GM21723 (cell line): ENCODE measurements around the gene PLSCR1.
"Not testable (repeated sequence)": the region's sequence is repeated elsewhere in the genome, so short reads cannot be mapped to it uniquely, and the experiment has no call there.

Source experiments
- ATAC-seq: cut with Tn5 transposase; IDR thresholded peaks from one replicate; pipeline ENCODE4 v1.9.1; 2021; ENCODE audit warnings: mild to moderate bottlenecking, moderate library complexity; ENCODE audit not compliant: unreplicated experiment

PLSCR1 gene

DNA sequence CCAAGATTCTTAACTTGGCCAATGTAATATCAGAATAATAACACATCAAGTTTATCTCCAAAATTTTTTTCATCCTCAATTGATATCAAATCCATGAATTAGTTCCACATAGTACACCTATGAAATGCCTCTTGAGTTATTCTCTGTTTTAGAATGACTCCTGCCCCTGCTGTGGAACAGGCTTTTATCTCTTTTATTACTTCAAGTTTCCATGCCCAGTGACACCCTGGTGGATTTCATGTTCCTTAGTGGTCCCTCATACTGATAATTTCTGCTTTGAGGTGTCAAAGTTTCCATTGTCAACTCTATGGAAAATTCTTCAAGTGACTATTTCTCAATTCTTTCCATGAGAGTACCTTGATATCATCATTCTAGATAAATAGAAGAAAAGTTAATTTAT is 24.6 kb downstream of the PLSCR1 start:
- ATAC-seq = no peak

DNA sequence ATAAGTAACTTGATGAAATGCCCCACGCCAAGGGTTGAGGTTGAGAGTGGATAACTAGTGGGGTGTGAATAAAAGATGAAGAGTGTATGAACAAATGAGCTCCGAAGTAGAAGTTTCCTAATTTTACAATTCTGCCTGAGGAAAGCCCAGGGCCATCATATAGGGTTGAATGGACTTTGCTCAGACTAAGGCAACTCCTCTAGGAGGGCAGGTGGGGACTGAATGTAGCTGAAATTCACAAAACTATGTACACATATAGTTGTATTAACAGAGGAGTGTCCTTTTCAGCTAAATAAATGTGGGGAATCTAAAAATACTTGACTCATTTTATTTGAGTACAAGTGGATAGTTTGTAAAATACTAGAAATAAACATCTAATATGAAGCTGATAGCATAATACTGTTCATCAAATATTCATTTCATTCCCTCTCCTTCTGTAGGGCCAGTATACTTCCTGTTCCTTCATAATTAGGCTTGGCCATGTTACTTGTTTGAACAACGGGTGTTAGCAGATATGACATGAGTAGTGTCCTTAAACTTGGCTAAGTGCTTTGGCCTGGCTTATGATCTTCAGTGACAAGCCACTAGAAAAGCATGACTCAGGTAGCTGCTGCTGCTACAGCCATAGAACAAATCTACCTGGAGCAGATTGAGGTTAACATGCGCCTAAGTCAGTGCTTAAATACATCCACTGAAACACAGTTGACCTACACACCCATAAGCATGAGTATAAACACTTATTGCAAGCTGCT is 26.5 kb downstream of the PLSCR1 start:
- ATAC-seq = no peak

DNA sequence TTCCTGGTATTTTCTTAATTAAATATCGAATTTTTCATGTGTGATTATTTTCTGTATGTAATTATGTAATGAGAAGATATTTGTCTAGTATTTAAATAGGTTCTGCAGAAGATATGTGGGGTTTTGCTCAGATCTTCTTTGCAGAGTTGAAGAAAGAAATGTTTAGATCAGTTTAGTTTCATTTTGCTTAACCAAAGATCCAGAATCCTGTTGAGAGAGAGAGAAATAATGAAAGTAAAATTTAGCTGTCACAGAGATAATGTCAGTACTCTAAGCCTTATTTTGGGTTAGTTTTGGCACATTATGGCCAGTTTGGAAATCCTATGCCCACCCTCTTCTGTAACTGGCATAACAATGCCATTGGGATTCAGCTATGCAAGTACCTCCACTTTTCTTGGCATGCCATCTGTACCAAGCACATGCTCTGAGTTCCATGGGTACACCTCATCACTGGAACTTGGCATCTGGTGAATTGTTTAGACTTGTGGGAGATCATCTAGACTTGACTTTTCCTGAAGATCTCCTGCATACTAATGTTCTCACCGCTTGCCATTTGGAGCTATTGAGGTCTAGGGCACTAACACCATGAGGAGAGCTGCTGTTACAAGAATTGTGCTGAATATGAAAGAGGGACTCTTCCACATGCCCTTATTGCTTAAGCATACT is 30.9 kb downstream of the PLSCR1 start:
- ATAC-seq = no peak

DNA sequence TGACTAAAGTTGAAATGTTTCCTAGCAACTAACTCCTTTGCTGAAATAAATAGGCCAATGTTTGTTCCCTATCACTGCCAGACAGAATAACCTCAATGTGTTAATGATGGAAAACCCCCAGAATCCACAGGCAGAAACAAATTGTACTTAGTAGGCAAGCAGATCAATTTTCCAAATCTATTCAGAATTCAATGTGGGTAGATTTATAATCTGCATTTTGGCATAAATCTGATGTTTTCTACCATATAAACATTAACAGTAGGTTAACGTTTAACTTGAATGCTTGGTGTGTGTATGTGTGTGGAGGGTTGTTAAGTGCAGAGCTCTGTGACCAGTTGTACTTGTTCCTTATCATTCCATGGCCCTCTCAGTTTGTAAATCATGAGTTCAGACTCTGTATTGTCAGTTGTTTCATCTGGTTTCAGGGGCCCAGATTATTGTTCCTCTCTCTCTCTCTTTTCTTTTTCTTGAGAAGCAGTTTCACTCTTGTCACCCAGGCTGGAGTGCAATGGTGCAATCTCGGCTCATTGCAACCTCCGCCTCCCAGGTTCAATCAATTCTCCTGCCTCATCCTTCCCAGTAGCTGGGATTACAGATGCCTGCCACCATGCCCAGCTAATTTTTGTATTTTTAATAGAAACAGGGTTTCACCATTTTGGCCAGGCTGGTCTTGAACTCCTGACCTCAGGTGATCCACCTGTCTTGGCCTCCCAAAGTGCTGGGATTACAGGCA is 32.8 kb downstream of the PLSCR1 start:
- no peak for ATAC-seq

DNA sequence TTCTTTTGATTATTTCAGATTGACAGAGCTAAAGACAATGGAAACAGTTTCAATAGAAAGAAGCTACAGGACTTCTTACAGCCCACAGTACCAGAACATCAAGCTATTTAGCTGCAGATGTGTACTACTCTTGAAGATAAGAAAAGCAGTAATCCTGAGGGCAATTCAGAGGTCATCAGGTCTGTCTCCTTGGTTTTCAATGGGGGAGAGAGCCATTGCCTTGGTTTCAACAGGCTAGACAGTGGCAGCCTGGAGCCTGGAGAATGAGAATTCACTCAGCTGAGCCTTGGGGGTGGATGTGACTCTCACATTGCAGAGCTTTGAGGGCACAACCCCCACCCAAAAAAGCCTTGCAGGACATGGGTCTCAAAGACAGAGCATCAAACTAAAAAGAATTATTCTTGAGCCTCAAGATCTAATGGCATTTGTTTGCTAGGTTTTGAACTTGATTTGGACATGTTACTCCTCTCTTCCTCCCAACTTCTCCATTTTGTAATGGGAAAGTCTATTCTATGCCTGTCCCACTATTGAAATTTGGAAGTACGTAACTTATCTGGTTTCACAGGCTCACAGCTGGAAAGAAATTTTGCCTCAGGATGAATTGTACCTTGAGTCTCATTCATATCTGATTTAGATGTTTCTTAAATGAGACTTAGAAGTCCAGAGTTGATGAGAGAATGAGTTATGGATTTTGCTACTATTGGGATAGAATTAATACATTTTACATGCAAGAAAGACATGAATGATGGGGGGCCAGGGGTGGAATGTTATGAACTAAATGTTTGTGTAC is 36.9 kb downstream of the PLSCR1 start:
- ATAC-seq = no peak

DNA sequence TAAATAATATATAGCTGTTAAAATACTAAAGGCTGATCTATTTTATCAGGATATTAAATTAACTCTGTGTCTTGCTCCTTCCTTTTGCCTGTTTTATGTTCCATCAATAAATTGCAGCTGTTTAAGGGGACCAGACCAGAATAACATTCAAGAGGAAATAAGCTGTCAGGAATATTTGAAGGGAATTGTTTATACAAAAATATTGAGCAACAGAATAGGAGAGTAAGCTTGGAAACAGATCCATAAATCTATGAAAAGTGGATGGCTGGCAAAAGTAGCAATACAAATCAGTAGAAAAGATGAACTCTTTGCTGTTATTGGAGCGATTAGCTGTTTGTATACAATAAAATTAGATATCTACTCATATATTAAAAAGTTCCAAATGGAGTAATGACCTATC is 38.9 kb downstream of the PLSCR1 start:
- no peak for ATAC-seq

DNA sequence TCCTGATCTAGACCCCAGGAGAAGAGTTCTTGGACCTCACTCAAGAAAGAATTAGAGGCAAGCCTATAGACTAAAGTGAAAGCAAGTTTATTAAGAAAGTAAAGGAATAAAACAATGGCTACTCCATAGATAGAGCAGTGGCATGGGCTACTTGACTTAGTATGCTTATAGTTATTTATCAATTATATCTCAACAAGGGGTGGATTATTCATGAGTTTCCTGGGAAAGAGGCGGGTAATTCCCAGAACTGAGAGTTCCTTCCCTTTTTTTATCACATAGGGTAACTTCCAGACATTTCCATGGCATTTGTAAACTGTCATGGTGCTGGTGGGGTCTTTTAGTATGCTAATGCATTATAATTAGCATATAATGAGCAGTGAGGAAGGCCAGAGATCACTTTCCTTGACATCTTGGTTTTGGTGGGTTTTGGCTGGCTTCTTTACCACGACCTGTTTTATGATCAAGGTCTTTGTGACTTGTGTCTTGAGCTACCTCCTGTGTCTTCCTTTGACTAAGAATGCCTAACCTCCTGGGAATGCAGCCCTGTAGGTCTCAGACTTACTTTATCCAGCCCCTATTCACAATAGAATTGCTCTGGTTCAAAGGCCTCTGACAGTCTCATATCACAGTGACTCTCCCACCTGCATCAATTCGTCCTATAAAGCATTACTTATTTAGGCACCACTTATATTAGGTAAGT is 39.8 kb downstream of the PLSCR1 start:
- ATAC-seq = no peak

DNA sequence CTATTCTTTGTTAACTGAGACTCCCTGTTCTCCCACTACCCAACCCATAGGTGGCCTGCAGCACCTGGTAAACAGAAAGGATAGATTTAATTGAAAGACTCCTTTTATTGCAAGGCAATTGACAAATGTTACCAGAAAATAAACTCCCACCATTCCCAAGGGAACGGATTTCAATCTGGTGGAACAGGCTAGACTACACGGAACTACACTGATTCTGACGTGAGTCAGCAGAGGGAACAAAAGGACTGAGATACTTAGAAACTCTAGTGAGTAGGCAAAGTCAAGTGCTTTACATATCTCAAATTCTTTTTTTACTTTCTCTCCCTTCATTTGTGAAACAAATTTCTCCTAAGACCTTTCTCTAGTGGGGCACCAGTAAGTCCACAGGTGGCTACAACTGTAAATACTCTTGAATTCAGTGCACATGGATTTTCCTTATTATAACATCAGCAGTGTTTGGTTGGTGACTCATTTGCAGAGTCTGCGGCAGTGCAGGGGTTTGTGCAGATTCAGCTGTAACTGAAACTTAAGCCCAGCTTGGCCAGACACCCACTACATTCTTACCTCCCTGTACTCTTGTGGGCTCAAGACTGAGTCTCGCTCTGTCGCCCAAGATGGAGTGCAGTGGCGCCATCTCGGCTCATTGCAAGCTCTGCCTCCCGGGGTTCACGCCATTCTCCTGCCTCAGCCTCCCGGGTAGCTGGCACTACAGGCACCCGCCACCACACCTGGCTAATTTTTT is 40.8 kb downstream of the PLSCR1 start:
- ATAC-seq = peak; percentile 95

DNA sequence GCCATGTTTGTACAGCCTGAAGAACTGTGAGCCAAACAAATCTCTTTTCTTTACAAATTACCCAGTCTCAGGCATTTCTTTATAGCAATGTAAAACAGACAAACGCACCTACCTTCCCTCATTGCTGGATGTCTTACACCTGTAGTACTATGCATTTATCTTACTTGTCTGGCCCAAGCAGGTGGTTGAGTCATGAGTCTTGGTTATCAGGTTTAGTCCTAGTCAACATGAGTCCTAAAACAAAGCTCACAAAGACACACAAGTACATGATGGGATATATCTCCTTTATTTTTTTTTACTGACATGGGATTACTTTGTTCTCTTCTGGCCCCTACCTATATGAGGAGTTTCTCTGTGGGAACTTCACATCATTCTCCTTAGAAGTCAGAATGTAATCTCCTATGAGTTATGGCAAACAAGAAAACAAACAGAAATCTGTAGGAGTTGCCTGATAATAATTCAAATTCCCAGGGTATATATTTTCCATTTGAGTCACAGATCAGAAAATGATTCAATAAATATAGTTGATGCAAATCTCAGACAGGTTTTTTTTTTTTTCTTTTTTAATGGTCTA is 41.4 kb downstream of the PLSCR1 start:
- no peak for ATAC-seq

DNA sequence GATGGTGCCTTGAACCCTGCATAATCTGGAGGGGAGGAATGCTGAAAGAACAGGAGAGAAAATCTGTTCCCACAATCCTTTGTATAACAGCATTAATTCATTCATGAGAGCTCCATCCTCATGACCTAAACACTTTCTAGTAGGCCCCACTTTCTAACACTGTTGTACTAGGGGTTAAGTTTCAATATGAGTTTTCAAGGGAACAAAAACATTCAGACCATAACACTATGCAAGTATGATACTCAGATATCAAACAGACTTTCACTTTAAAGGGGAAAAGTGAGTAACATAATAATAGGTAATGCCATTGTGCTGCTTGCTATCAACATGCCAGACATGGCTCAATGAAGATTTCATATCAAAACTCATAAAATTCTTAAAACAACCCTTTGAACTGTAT is 42.7 kb downstream of the PLSCR1 start:
- peak; percentile 37 for ATAC-seq

DNA sequence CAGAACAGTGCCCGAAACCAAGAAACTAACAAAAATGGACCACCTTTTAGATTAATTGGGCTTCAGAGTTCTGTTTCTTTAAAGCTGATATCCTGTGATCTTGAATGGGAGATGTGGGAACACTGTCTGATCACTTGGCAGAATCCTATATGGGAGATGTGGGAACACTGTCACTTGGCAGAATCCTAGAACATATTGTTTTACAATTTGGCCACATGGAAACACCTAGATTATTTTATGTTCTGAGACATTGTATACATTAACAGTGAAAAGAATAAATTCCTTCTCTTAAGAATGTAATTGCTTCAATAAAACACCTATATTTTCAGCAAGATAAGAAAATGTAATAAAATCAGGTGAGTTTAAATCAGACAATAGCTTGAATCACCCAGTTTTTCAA is 44.7 kb downstream of the PLSCR1 start:
- ATAC-seq = no peak

DNA sequence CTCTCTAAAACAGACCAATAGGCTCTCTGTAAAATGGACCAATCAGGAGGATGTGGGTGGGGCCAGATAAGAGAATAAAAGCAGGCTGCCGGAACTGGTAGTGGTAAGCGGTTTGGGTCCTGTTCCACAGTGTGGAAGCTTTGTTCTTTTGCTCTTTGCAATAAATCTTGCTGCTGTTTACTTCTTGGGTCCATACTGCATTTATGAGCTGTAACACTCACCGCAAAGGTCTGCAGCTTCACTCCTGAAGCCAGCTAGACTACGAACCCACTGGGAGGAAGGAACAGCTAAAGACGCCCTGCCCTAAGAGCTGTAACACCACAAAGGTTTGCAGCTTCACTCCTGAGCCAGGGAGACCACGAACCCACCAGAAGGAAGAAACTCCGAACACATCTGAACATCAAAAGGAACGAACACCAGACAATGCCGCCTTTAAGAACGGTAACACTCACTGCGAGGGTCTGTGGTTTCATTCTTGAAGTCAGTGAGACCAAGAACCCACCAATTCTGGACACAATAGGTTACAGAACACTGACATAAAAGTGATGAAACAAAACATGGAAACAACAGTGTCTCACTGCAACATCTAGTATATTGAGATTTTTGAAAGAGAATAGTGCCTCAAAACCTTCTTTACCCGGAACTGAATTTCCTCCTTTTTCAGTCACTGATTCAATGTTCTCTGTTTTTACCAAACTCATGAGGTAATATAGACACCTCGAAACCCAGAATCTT is 46.2 kb downstream of the PLSCR1 start:
- no peak for ATAC-seq

DNA sequence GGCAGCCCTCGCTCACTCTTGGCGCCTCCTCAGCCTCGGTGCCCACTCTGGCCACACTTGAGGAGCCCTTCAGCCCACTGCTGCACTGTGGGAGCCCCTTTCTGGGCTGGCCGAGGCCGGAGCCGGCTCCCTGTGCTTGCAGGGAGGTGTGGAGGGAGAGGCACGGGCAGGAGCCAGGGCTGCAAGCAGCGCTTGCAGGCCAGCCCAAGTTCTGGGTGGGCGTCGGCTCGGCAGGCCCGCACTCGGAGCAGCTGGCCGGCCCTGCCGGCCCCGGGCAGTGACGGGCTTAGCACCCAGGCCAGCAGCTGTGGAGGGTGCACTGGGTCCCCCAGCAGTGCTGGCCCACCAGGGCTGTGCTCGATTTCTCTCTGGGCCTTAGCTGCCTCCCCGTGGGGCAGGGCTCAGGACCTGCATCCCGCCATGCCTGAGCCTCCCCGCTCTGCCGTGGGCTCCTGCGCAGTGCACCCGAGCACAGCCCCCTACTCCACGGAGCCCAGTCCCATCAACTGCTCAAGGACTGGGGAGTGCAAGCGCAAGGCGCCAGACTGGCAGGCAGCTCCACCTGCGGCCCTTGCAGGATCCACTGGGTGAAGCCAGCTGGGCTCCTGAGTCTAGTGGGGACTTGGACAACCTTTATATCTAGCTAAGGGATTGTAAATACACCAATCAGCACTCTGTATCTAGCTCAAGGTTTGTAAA is 47.1 kb downstream of the PLSCR1 start:
- ATAC-seq = not testable (repeated sequence)

DNA sequence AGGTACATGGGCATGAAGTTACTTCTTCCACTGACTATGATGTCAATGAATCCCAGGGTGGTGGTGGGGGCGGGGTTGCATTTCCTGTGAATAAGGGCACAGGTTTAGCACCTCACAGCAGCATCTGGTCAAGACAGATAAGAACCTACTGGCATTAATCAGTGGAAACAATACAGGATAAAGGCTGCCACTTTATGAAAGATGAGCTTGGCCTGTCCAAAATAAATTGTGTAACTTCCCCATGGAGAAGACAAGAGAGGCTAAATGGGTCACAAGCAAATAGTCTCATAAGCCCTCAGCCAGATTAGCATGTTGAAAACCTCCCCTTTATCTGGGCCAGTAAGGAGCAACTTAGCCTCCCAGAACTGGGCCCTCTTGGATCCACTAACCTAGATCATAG is 47.7 kb downstream of the PLSCR1 start:
- ATAC-seq = no peak

DNA sequence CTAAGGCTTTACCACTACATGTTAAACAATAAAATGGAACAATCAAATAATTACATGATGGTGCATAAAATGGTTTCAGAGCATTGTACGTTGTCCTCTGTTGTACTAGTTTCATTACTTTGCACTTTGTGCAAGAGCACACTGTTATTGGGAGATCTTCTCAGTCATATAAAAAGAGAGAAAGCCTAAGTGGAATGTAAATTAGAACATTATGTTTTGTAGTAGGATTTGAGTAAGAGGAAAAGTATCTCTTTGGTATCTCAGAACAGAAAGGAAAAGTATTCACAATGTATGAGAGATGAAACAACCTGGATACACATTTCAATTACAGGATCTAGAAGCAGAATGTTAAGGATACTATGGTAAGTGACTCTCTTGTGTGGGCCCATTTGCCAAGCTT is 48.2 kb downstream of the PLSCR1 start:
- ATAC-seq = no peak

DNA sequence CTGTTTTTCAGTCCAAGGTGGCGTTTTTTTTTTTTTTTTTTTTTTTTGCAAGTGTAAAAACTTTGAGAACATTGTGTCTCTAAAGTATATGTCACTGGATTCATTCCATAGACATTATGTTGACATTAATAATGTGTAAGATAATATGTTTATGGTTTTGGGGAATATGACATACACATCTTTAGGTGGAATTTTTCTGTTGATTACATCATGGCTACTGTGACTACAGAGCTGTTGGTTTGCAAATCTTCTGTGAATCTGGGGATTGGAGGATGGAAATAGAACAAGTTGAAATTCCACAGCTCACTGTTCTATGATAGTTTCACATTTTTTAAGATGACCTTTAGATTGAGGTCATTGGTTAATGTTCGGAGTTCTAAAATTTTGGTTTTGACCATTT is 50.6 kb downstream of the PLSCR1 start:
- no peak for ATAC-seq

DNA sequence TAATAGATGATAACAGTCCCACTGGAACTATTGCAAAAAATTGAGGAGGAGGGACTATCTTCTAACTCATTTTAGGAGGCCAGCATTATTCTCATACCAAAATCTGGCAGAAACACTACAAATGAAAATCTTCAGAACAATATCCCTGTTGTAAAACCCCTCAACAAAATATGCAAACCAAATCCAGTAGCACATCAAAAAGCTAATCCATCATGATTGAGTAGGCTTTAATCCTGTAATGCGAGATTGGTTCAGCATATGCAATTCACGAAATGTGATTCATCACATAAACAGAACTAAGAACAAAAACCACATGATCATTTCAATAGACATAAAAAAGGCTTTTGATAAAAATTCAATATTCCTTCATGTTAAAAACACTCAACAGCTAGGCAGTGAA is 51.2 kb downstream of the PLSCR1 start:
- no peak for ATAC-seq

DNA sequence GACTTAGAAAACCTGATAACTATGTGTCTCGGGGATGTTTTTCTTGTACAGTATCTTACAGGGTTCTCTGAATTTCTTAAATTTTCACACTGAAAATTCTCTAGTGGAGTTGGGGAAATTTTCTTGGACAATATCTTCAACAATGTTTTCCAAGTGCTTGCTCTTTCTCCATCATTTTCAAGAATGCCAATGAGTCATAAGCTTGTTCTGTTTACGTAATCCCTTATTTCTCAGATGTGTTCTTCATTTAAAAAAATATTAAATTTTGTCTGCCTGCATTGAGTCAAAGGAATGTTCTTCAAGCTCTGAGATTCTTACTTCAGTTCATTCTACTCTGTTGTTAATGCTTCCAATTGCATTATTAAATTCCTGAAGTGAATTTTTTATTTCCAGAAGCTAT is 53.1 kb downstream of the PLSCR1 start:
- ATAC-seq = no peak
